ENCODE data around the gene B4GALT1. TPM values are rescaled to one million over a fixed set of nuclear protein-coding genes. Genes with fewer than 3 reads are reported as not detected.

B4GALT1 gene
- total and polyA plus RNA-seq, 2 of the 8 experiments (the other 6 are each of a cell fraction or from before 2014, with no cell fraction given): 12.8 to 18.2 TPM

DNA sequence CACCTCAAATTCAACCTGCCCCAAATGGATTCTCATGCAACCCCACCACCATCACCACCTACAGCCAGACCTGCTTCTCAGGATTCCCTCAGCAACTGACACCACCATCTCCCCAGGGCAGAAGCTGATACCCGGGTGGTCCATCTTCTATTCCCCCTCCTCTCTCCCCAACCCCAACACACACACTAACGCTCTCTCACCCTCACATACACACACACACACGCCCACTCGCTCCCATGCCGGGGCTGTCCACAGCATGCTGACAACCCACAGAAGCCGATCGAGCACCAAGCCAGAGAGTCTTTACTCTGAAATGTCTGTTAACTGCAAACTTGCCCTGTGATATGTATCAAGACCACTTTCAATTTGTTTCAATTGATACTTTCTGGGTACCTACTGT, 28.4 kb downstream of the B4GALT1 start:
- no peak overlapping the region for H2AK5ac ChIP-seq (ENCODE audit: low read depth, low read length)
- no peaks in the 10 kb centered on the region for H3K27me3 ChIP-seq (replicated peaks in 1 of 4; ENCODE audit: control insufficient read depth in 3 of 4, extremely low read depth in 1 of 4, insufficient read depth in 3 of 4, low read length in 3 of 4)
- ChIA-PET POLR2A (ENCODE audit: partially characterized antibody) (interaction anchor here (1.2 to 1.5 kb wide), 2 partner anchors 9 to 18 kb away, joined by 3 to 5 read pairs; no protein-coding TSS in a partner anchor), CTCF (ENCODE audit: partially characterized antibody) (interaction anchor here (1.0 to 2.1 kb wide), 4 partner anchors 12 to 49 kb away, joined by 3 to 6 read pairs (median 4); no protein-coding TSS in a partner anchor)
- no peak overlapping the region for H2BK120ac ChIP-seq (replicated peaks; ENCODE audit: low read depth, low read length)
- no peak overlapping the region for H3K27ac ChIP-seq (ENCODE audit: low read depth, low read length)
- H3K56ac ChIP-seq (replicated peaks; ENCODE audit: insufficient read length, low read depth, low read length): no peak overlapping the region
- no peak overlapping the region for H3K18ac ChIP-seq (ENCODE audit: extremely low read depth, low read length)
- peaks cover 2% of the 10 kb centered on the region; the same call in 1 of the 2 replicates for H3K79me1 ChIP-seq (ENCODE audit: low read depth, low read length)
- no peak overlapping the region for H2BK15ac ChIP-seq (ENCODE audit: low read length)
- H4K20me1 ChIP-seq (replicated peaks in 1 of 2; ENCODE audit: control insufficient read depth in 1 of 2, insufficient read depth in 2 of 2, low read length in 2 of 2): peaks cover 0 to 2% of the 10 kb centered on the region in 2 experiments
- no peak for FAIRE-seq
- no peak overlapping the region for H3K14ac ChIP-seq (ENCODE audit: insufficient read length)
- H2BK5ac ChIP-seq (ENCODE audit: low read depth, low read length): no peak overlapping the region
- H3K4me2 ChIP-seq (ENCODE audit: insufficient read depth in 1 of 2, low read depth in 2 of 2, low read length in 2 of 2): no peak overlapping the region
- H3K9ac ChIP-seq (replicated peaks in 1 of 4; ENCODE audit: extremely low read depth in 1 of 4, low read depth in 3 of 4, low read length in 3 of 4): no peak overlapping the region
- H3K36me3 ChIP-seq (ENCODE audit: control insufficient read depth in 2 of 4, insufficient read depth in 4 of 4, low read length in 3 of 4): no peaks in the 10 kb centered on the region
- H3K23ac ChIP-seq (ENCODE audit: insufficient read length): no peak overlapping the region
- H4K91ac ChIP-seq (replicated peaks; ENCODE audit: insufficient read length, low read length): no peak overlapping the region
- no peaks in the 10 kb centered on the region for H3K9me3 ChIP-seq (ENCODE audit: insufficient read depth in 2 of 2, low read depth in 1 of 2, low read length in 1 of 2)
- H2BK20ac ChIP-seq (ENCODE audit: low read length): no peak overlapping the region
- H4K8ac ChIP-seq (ENCODE audit: extremely low read depth, insufficient read depth, low read length): no peak overlapping the region
- no peak overlapping the region for H4K5ac ChIP-seq (ENCODE audit: insufficient read length, low read depth, low read length)
- H3K4me3 ChIP-seq (ENCODE audit: extremely low read depth in 1 of 4, insufficient read depth in 2 of 4, low read depth in 3 of 4, low read length in 4 of 4): no peak overlapping the region
- H3K23me2 ChIP-seq (ENCODE audit: low read depth, low read length): no peaks in the 10 kb centered on the region
- H2BK12ac ChIP-seq (ENCODE audit: low read depth, low read length): no peak overlapping the region
- DNase-seq (ENCODE audit: low read depth in 1 of 2, low spot score in 2 of 2): no peak
- 89 to 100% methylated on average over 2 to 7 of the region's 7 CpGs for WGBS, 2 experiments (ENCODE audit: extremely low coverage in 1 of 2, insufficient coverage in 1 of 2, insufficient read length in 1 of 2, insufficient replicate concordance in 2 of 2, low coverage in 1 of 2, low lambda C conversion rate in 2 of 2, missing lambda C conversion rate in 1 of 2)
- H3K79me2 ChIP-seq (ENCODE audit: control insufficient read depth in 1 of 2, insufficient read depth in 2 of 2, low read length in 2 of 2): no peaks in the 10 kb centered on the region; a peak in 1 of 4 replicates
- H3K4me1 ChIP-seq (replicated peaks in 1 of 4; ENCODE audit: control insufficient read depth in 3 of 4, insufficient read depth in 4 of 4, low read length in 3 of 4): peaks cover 0 to 5% (median 1%) of the 10 kb centered on the region in 4 experiments; a peak in 5 of 7 replicates
- no peak overlapping the region for H3K4ac ChIP-seq (replicated peaks; ENCODE audit: insufficient read length, low read depth, low read length)
- no peak overlapping the region for H2AFZ ChIP-seq (ENCODE audit: low read length)
- TF ChIP-seq EP300 (IDR thresholded peaks at IDR 0.05; ENCODE audit: borderline replicate concordance in 1 of 2, low read depth in 2 of 2, low read length in 2 of 2) (no peak), ATF2 (IDR thresholded peaks at IDR 0.05; ENCODE audit: low read length) (no peak), JUND (IDR thresholded peaks at IDR 0.05; ENCODE audit: low read length) (no peak), JUN (IDR thresholded peaks at IDR 0.05; ENCODE audit: low read depth, low read length) (no peak)
